GM20431 (cell line): ENCODE measurements around the gene TSHR.
"Not testable (repeated sequence)": the region's sequence is repeated elsewhere in the genome, so short reads cannot be mapped to it uniquely, and the experiment has no call there.

Experiments
- in situ Hi-C: fragments of 300-500 bp; cut with MseI, MboI; formaldehyde crosslinking; loops from one replicate; pipeline ENCODE4 v1.15.0; 2020; ENCODE audit warnings: low sequenced_read_pairs; ENCODE audit not compliant: unreplicated experiment

The TSHR gene

GRCh38 chr14:80946797-80947196 is 8.6 kb upstream of the TSHR start:
- in situ Hi-C loops = no loop called here

- in situ Hi-C loops = no loop called here
Observed at GRCh38 chr14:80948291-80948690, 7.1 kb upstream of the TSHR start.

- in situ Hi-C loops = no loop called here
Observed at GRCh38 chr14:80951491-80951890, 3.9 kb upstream of the TSHR start.

GRCh38 chr14:80953211-80953610 is 2.2 kb upstream of the TSHR start:
- in situ Hi-C loops = not testable (repeated sequence)

- in situ Hi-C loops = no loop called here
Observed at GRCh38 chr14:80954687-80955299, 628 bp upstream of the TSHR start.

GRCh38 chr14:80956102-80956501 is 681 bp downstream of the TSHR start:
- in situ Hi-C loops = no loop called here

- in situ Hi-C loops = no loop called here
Observed at GRCh38 chr14:80956922-80957321, 1.5 kb downstream of the TSHR start.

- in situ Hi-C loops = no loop called here
Observed at GRCh38 chr14:80957613-80958012, 2.2 kb downstream of the TSHR start.

GRCh38 chr14:80958226-80958625 is 2.8 kb downstream of the TSHR start:
- in situ Hi-C loops = no loop called here

GRCh38 chr14:80958939-80959338 is 3.5 kb downstream of the TSHR start:
- in situ Hi-C loops = no loop called here

GRCh38 chr14:80959496-80959895 is 4.1 kb downstream of the TSHR start:
- in situ Hi-C loops = no loop called here

GRCh38 chr14:80965037-80965436 is 9.6 kb downstream of the TSHR start:
- in situ Hi-C loops = no loop called here

GRCh38 chr14:80973931-80974641 is 18.7 kb downstream of the TSHR start:
- in situ Hi-C loops = no loop called here

- in situ Hi-C loops = loop anchor here (25.0 kb wide), 1 partner anchor 188 kb away; no protein-coding TSS in a partner anchor
Observed at GRCh38 chr14:80974679-80975078, 19.3 kb downstream of the TSHR start.

GRCh38 chr14:80977221-80977620 is 21.8 kb downstream of the TSHR start:
- in situ Hi-C loops = loop anchor here (25.0 kb wide), 1 partner anchor 185 kb away; no protein-coding TSS in a partner anchor

- in situ Hi-C loops = loop anchor here (25.0 kb wide), 1 partner anchor 184 kb away; no protein-coding TSS in a partner anchor
Observed at GRCh38 chr14:80978403-80978802, 23.0 kb downstream of the TSHR start.

GRCh38 chr14:80979951-80980350 is 24.5 kb downstream of the TSHR start:
- in situ Hi-C loops = loop anchor here (25.0 kb wide), 1 partner anchor 182 kb away; no protein-coding TSS in a partner anchor

- in situ Hi-C loops = loop anchor here (25.0 kb wide), 1 partner anchor 181 kb away; no protein-coding TSS in a partner anchor
Observed at GRCh38 chr14:80981156-80981555, 25.7 kb downstream of the TSHR start.

GRCh38 chr14:80981673-80982072 is 26.3 kb downstream of the TSHR start:
- in situ Hi-C loops = loop anchor here (25.0 kb wide), 1 partner anchor 181 kb away; no protein-coding TSS in a partner anchor

GRCh38 chr14:80982711-80983110 is 27.3 kb downstream of the TSHR start:
- in situ Hi-C loops = loop anchor here (25.0 kb wide), 1 partner anchor 180 kb away; no protein-coding TSS in a partner anchor
